Epithelial cell of esophagus (primary cell): ENCODE measurements around the gene SYNE1.

Experiments
- DNase-seq: peaks from one replicate; pipeline ENCODE4 v3.0.0; 2010; ENCODE audit warnings: low read depth
- H3K4me3 ChIP-seq: 2 replicates; pipeline ENCODE4 v1.5.1; 2011; ENCODE audit warnings: mild to moderate bottlenecking, low read length, control low read depth
- CTCF ChIP-seq: IDR thresholded peaks from 2 replicates; pipeline ENCODE4 v1.5.1; 2011; ENCODE audit warnings: low read depth, mild to moderate bottlenecking, low read length, control low read depth, inconsistent platforms; ENCODE audit not compliant: insufficient read depth; ENCODE audit errors: missing control alignments

Gene SYNE1

GRCh38 chr6:152170313-152170701 lies 466.9 kb downstream of the SYNE1 start:
- H3K4me3 ChIP-seq, result no peak overlapping the region
- no peak for DNase-seq
- TF ChIP-seq CTCF, result no peak

DNA sequence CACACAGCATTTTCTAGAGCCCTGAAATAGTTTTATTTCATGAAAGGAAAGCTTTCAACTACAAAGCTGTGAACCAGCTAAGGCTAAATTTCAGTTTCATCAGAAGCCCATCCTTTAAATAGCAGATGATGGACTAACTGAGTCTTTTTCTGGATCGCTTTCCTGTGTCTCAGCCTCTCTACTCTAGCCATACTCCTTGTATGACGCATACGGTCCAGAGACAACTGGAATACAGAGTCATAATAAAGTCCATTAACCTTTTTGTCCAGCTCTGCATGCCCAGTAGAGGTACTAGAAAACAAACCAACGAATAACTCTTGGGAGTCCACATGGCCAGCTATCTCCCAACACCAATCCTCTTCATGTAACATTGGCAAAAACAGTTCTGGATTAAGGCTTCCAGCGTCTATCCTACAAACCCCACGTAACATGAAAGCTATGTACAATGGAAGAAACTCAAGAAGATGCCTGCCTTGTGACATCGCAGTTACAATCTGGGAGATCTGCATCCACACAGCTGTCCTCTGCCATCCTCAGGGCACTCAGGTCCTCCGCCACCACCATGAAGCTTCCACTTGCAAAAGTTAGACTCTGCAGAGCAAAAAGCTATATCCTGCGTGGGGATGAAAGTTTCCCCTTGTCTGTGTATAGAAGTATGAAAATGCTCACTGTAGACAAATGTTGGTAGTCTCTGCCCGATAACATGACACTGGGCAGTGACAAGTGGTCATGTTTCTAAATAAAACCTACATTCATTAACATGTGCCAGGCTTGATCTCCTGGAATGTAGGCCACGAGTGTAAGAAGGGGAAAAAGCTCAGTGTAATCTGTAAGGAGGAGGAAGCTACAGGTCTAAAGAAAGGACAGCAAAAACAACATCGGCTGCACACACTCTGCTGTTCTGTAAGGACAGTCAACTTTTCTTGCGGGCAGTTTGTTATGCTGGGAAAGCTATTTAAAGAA lies 469.2 kb downstream of the SYNE1 start:
- TF ChIP-seq CTCF, result no peak
- DNase-seq, result no peak
- H3K4me3 ChIP-seq, result no peak overlapping the region

DNA sequence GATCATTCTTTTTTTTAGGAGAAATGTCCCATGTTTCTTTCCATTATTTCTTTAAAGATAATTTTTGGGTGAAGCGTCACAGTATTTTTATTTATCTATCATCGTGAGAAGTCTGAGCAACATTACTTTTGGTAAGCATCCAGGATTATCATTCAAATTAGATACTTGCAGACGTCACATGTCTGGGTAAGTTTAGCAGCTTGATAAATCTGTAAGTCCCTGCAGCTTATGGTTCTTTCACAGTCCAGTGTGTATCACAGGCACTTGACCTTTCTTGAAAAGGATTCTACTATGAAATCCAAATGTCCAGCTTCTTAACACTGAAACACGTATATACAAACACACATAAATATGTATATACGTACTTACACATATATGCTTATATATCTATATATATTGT lies 470.3 kb downstream of the SYNE1 start:
- no peak overlapping the region for H3K4me3 ChIP-seq
- DNase-seq, result no peak
- no peak for TF ChIP-seq CTCF

DNA sequence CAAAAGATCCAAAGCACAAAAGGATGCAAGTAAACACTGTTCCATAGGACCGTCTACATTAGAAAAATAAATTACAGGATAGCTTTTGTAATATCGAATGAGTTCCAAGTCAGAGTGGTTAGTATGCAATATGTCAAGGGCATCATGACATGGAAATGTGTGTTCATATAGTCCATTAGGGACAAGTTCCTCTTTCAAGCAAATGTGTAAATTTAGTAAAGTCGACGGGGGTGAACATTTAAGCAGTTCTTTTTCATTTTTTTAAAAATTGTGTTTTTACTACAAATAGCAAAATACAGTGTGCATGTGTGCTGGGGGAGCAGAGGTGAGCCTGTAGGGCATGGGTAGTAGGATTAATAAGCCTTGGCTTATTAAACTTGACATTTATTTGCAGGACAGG lies 470.7 kb downstream of the SYNE1 start:
- no peak for TF ChIP-seq CTCF
- no peak for DNase-seq
- H3K4me3 ChIP-seq, result no peak overlapping the region

DNA sequence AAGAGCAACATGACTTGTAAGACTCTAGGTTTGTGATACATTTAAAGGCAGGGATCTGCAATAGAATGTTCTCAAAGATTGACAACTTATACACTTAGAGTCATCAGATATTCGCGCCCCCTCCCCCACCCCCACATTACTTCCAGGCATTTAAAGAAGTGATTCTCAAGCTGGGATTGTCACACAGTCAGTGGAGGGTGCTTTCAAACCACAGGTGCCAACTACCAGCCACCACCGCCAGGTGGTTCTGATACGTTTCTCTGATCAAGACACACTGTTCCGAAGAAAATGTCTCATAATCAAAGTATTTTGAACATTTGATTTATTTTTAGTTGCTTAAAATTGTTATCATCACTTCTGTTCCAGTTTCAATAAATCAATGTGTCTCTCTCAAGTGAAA lies 472.2 kb downstream of the SYNE1 start:
- DNase-seq, result no peak
- no peak overlapping the region for H3K4me3 ChIP-seq
- TF ChIP-seq CTCF, result no peak

GRCh38 chr6:152161501-152161900 lies 475.7 kb downstream of the SYNE1 start:
- TF ChIP-seq CTCF, result no peak
- peak; percentile 40 for DNase-seq
- no peak overlapping the region for H3K4me3 ChIP-seq

DNA sequence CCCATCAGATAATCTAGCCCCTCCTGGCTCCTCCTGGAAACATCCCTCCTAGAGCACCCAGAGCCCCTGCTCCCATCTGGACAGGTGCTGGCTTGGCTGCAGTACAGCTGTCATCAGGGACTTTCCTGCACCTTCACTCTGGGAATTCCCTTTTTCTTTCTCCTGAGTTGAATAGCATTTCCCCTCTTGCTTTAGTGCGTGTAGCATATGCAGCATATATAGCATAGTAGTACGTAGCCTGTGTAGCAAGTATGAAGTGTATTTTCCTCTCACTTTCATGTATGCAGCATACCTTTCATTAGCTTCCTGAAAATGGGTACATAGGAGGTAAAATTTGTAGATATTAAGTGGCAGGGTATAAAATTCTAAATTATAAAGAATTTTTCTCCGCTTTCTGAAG lies 476.8 kb downstream of the SYNE1 start:
- DNase-seq, result peak; percentile 29
- TF ChIP-seq CTCF, result no peak

More for the DNA sequence above, 476.8 kb downstream of the SYNE1 start:
- H3K4me3 ChIP-seq, result no peak overlapping the region
